SJSA1 (cell line): Measurements from ENCODE around the gene THBS4. TPM values are rescaled to one million over a fixed set of nuclear protein-coding genes. Genes with fewer than 3 reads are reported as not detected.

Source experiments
- DNase-seq, 2 experiments: peaks; one replicate each; pipeline ENCODE4 v3.0.0-alpha.2; 2015 to 2020; ENCODE audit warnings: low spot score in 2 of 2, low read depth in 1 of 2
- H3K27ac ChIP-seq: fragments of 250-450 bp; sonication (Bioruptor Pico); 2 replicates; pipeline ENCODE4 v1.5.1; 2020; ENCODE audit warnings: mild to moderate bottlenecking, moderate library complexity
- H3K27me3 ChIP-seq: fragments of 250-450 bp; sonication (Bioruptor Pico); replicated peaks from 2 replicates; pipeline ENCODE4 v1.5.1; 2020; ENCODE audit warnings: mild to moderate bottlenecking, moderate library complexity
- H3K36me3 ChIP-seq: fragments of 250-450 bp; sonication (Bioruptor Pico); 2 replicates; pipeline ENCODE4 v1.5.1; 2020; ENCODE audit warnings: mild to moderate bottlenecking
- H3K4me1 ChIP-seq: fragments of 250-450 bp; sonication (Bioruptor Pico); replicated peaks from 2 replicates; pipeline ENCODE4 v1.6.1; 2021; ENCODE audit warnings: mild to moderate bottlenecking
- H3K4me3 ChIP-seq: fragments of 250-450 bp; sonication (Bioruptor Pico); 2 replicates; pipeline ENCODE4 v1.5.1; 2020; ENCODE audit warnings: mild to moderate bottlenecking
- H3K9me3 ChIP-seq: fragments of 250-450 bp; sonication (Bioruptor Pico); replicated peaks from 2 replicates; pipeline ENCODE4 v1.5.1; 2020; ENCODE audit warnings: mild to moderate bottlenecking
- total RNA-seq: library from RNA; depleted of rRNA; stranded (reverse); fragments of >200 nt; shearing (Covaris generic); gene quantifications from 2 replicates; pipeline ENCODE4 v1.2.3, GENCODE V29; 2014

THBS4 gene
- total RNA-seq, 1 experiment from 2014 or later, result 0.42 TPM

DNA sequence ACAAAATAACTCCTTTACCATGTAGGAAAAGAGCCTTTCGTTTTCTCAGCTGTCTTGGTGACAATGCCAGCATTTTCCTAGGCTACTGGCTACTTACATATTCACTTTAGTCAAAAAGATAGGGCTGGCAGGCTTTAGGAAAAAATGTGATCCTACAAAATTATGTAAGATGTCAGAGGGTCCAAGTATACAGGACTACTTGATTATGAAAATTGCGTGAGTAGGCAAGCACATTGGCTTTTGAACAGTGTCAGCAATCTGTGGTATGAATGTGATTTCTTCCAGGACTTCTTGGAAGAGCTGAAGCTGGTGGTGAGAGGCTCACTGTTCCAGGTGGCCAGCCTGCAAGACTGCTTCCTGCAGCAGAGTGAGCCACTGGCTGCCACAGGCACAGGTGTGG, 22.8 kb downstream of the THBS4 start:
- H3K4me1 ChIP-seq, result no peaks in the 10 kb centered on the region
- no peak overlapping the region for H3K4me3 ChIP-seq
- H3K27me3 ChIP-seq, result no peaks in the 10 kb centered on the region; the same call in 1 of the 2 replicates
- H3K27ac ChIP-seq, result no peak overlapping the region
- no peak for DNase-seq
- H3K9me3 ChIP-seq, result no peaks in the 10 kb centered on the region
- no peaks in the 10 kb centered on the region for H3K36me3 ChIP-seq

DNA sequence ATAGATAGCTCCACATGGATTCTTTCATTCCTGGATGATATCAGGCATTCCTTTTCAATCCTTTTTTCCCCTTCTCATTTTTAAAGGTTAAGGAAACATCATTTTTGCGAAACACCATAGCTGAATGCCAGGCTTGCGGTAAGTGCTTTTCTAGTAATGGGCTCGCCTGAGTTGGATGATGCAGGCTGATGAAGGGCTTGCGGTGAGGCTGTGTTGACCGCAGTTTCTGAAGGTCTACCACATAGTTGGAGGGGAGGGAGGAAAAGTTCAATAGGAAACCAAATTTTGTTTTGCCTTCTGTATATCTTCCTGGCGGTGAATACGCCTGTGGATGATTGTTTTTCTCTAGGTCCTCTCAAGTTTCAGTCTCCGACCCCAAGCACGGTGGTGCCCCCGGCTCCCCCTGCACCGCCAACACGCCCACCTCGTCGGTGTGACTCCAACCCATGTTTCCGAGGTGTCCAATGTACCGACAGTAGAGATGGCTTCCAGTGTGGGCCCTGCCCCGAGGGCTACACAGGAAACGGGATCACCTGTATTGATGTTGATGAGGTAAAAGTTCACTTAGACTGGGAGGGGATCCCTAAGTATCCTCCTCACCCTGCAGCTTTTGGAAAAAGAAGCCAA, 24.3 kb downstream of the THBS4 start:
- H3K9me3 ChIP-seq, result no peaks in the 10 kb centered on the region
- no peaks in the 10 kb centered on the region for H3K36me3 ChIP-seq
- H3K27me3 ChIP-seq, result no peaks in the 10 kb centered on the region; the same call in 1 of the 2 replicates
- no peak overlapping the region for H3K27ac ChIP-seq
- no peak for DNase-seq
- no peaks in the 10 kb centered on the region for H3K4me1 ChIP-seq
- no peak overlapping the region for H3K4me3 ChIP-seq

DNA sequence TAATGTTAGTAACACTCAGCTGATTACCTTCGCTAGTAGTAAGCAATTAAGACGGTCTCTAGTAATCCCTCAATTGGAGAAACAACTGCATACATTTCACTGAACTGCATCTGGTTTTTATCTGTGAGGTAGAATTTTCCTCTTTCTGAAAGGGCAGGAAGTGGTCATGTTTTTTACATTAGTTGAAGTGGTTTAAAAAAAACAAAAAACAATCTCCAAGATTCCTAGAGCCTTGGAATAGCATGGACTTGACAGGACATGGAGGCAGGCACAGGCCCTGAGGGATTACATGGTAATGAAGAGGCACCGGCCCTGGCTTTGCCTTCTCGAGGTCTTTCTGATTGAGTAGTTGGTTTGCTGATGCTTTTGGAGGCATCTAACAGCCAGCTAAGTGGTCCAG, 25.8 kb downstream of the THBS4 start:
- DNase-seq, result no peak
- Histone ChIP-seq H3K27me3 (no peaks in the 10 kb centered on the region; the same call in 1 of the 2 replicates), H3K36me3 (no peaks in the 10 kb centered on the region), H3K27ac (no peak overlapping the region), H3K4me3 (no peak overlapping the region), H3K9me3 (no peaks in the 10 kb centered on the region), H3K4me1 (no peaks in the 10 kb centered on the region)

DNA sequence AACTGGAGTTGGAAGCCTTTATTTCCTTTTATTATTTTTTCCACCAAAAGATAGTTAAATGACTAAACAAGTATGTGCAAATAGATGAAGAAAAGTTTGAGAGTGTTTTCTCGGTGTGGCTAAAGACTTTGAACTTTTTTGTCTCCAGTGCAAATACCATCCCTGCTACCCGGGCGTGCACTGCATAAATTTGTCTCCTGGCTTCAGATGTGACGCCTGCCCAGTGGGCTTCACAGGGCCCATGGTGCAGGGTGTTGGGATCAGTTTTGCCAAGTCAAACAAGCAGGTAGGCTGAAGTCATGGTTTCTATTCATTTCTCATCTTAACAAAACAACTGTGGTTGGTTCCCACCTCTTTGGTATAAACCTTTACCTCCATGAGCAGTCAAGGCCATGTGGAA, 26.4 kb downstream of the THBS4 start:
- Histone ChIP-seq H3K27ac (no peak overlapping the region), H3K27me3 (no peaks in the 10 kb centered on the region; the same call in 1 of the 2 replicates), H3K4me1 (no peaks in the 10 kb centered on the region), H3K9me3 (no peaks in the 10 kb centered on the region), H3K4me3 (no peak overlapping the region), H3K36me3 (no peaks in the 10 kb centered on the region)
- no peak for DNase-seq

DNA sequence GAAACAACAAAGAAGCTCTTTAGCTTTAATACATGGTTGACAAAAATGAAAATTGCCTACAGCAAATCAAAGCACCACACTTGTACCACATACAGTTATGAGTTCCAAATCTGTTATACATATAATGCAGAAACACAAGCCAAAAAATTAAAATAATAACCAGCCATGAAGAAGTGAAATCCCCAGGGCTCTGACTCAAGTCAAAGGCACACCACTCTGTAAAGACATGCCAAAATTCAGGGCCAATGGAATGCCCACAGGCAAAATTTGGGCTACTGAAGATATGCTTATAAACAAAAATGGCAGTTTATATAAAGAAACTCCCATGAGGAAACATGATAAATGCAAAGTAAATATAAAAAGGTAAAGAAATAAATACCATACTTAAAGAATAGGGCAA, 29.0 kb downstream of the THBS4 start:
- Histone ChIP-seq H3K27ac (no peak overlapping the region), H3K4me3 (no peak overlapping the region), H3K36me3 (no peaks in the 10 kb centered on the region), H3K9me3 (no peaks in the 10 kb centered on the region), H3K4me1 (no peaks in the 10 kb centered on the region), H3K27me3 (no peaks in the 10 kb centered on the region)
- no peak for DNase-seq

DNA sequence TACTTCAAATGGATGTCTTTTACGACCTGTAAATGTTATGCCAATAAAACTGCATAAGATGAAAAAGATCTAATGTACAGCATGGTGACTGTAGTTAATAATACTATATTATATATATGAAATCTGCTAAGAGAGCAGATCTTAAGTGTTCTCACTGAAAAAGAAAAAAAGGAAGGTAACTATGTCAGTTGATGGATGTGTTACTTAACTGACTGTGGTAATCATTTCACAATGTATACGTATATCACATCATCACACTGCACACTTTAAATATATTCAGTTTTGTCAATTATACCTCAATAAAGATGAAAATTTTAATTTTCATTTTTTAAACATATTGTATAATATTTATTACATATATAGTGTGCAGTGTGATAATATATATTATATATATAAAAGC, 31.9 kb downstream of the THBS4 start:
- no peaks in the 10 kb centered on the region for H3K36me3 ChIP-seq
- H3K27ac ChIP-seq, result no peak overlapping the region
- H3K27me3 ChIP-seq, result no peaks in the 10 kb centered on the region; the same call in 1 of the 2 replicates
- no peaks in the 10 kb centered on the region for H3K9me3 ChIP-seq
- no peaks in the 10 kb centered on the region for H3K4me1 ChIP-seq
- no peak for DNase-seq
- no peak overlapping the region for H3K4me3 ChIP-seq

DNA sequence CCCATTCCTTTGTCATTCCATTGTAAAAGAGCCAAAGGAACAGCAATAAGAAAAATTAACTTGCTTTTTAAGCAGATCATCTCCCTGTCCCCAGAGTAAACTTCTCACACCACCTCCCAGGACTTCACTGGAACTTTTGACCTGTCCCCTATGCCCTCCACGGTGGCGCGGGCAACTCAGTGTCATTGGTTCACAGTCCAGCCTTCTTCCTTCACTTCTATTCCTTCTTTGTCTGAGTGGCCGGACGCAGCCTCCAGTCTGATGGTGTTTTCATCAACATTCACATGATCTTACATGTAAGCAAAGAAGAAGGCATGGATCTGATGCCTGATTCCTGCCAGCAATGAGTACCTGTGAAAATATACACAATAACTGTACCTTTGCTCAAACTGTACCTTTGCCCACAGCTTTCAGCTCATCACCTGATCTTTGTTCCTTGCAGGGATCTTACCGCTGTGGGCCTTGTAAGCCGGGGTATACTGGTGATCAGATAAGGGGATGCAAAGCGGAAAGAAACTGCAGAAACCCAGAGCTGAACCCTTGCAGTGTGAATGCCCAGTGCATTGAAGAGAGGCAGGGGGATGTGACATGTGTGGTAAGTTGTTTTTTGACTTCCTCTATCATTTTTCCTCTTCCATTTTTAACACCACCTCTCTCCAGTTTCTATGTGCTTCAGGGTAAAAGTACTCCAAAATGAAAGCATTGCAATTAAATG, 32.5 kb downstream of the THBS4 start:
- no peak overlapping the region for H3K27ac ChIP-seq
- no peak for DNase-seq
- H3K36me3 ChIP-seq, result no peaks in the 10 kb centered on the region
- H3K9me3 ChIP-seq, result no peaks in the 10 kb centered on the region
- H3K4me1 ChIP-seq, result no peaks in the 10 kb centered on the region
- no peak overlapping the region for H3K4me3 ChIP-seq
- no peaks in the 10 kb centered on the region; the same call in 1 of the 2 replicates for H3K27me3 ChIP-seq

DNA sequence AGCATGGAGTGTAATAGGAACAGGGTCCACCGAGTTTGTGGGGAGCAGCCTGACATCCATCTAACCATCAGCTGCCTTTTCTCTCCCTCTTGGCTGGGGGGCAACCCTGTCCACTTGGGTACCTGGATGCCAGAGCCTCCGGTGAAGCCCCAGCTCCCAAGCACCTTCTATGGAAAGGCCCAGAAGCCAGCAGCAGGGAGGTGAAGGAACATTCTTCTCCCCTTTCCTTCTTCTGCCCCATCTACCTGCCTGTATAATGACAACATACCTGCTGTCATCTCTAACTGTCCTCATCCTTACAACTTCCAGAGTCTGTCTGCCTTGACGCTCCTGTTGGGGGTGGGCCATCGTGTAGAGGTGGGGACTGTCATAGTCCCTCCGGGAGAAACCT, 33.1 kb downstream of the THBS4 start:
- no peak for DNase-seq
- H3K9me3 ChIP-seq, result no peaks in the 10 kb centered on the region
- no peaks in the 10 kb centered on the region for H3K4me1 ChIP-seq
- H3K27me3 ChIP-seq, result no peaks in the 10 kb centered on the region; the same call in 1 of the 2 replicates
- no peak overlapping the region for H3K4me3 ChIP-seq
- H3K36me3 ChIP-seq, result no peaks in the 10 kb centered on the region
- H3K27ac ChIP-seq, result no peak overlapping the region

DNA sequence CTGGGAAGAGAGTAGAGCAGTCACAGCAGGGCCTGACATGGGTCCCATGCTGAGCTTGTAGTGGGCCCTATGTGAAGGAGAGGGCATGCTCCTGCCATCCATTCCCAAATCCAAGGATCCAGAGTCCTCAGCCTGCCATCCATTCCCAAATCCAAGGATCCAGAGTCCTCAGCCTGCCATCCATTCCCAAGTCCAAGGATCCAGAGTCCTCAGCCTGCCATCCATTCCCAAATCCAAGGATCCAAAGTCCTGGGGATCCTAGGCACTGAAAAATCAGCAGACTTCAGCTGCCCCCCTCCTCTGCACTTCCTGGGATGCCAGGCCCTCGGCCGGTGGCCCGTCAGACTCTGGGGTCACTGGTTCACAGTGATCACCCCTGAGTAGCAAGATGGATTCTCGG, 33.6 kb downstream of the THBS4 start:
- H3K27me3 ChIP-seq, result no peaks in the 10 kb centered on the region; the same call in 1 of the 2 replicates
- H3K27ac ChIP-seq, result no peak overlapping the region
- DNase-seq, result no peak
- no peaks in the 10 kb centered on the region for H3K9me3 ChIP-seq
- H3K4me3 ChIP-seq, result no peak overlapping the region
- H3K4me1 ChIP-seq, result no peaks in the 10 kb centered on the region
- no peaks in the 10 kb centered on the region for H3K36me3 ChIP-seq

DNA sequence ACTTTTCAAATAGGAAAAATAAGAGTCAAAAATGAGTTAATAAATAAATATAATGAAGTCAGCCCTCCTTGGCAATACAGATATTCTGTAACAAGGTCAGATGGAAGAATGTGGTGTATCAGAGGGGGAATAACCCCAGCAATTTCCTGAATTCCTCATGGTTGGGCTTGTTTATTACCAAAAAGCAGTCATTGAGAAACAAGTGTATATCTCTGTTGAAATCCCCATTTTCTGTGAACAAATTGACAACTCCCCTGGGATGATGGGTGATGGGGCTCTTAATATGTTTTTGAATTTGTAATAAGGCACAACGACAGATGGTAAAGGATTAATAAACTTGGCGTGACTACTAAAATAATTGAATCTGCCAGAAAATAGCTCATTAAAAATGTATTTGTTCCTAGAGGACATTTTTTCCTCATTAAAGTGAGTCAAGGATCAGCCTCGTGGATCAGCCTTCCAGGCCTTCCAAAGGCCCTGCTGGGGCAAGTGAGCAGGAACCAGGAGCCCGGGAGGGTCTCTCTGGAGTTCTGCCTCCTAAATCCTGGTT, 34.2 kb downstream of the THBS4 start:
- no peaks in the 10 kb centered on the region; the same call in 1 of the 2 replicates for H3K27me3 ChIP-seq
- no peaks in the 10 kb centered on the region for H3K4me1 ChIP-seq
- H3K9me3 ChIP-seq, result no peaks in the 10 kb centered on the region
- no peak for DNase-seq
- no peak overlapping the region for H3K4me3 ChIP-seq
- H3K36me3 ChIP-seq, result no peaks in the 10 kb centered on the region
- no peak overlapping the region for H3K27ac ChIP-seq

DNA sequence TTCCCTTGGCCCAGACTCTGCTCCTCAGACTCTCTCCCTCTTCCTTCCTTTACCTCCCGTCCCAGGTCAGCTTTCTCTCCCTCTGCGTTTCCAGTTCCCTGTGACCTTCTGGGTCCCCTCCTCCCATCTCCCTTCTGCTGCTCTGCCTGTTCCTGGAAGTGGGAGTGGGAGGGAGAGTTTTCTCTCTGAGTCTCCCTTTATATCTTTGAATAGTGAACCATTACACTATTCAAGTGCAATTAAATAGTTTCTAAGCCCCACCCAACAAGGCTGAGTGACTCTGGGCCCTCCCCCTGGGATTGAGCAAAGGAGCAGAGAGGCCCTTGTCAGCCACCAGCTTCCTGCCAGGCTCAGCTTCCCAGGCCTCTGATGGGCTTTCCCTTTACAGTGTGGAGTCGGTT, 34.8 kb downstream of the THBS4 start:
- Histone ChIP-seq H3K4me3 (no peak overlapping the region), H3K9me3 (no peaks in the 10 kb centered on the region), H3K27ac (no peak overlapping the region), H3K36me3 (no peaks in the 10 kb centered on the region), H3K4me1 (no peaks in the 10 kb centered on the region), H3K27me3 (no peaks in the 10 kb centered on the region; the same call in 1 of the 2 replicates)
- DNase-seq, result no peak

DNA sequence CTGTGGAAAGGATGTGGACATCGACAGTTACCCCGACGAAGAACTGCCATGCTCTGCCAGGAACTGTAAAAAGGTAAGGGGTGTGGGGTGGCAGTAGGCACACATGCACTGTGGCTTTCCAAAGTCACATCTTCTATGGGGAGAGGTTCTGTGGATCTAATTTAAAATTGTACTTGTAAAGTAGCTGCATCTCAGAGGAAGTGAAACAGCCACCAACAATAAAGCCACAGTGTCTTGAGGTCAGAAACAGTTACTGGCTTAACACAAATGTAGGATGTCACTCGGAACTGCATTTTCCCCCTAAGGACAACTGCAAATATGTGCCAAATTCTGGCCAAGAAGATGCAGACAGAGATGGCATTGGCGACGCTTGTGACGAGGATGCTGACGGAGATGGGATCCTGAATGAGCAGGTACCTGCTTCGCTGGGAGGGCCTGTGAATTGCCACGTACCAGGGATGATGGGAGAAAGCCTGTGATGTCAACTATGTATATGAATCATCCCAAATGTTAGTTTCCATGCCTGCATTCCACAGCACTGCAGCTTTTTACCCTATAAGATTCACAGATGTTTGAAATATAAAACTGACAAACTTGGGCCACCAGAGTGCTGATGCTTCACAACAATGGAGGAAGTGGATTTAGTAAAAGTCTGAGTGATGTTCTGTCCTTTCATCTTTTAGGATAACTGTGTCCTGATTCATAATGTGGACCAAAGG, 35.3 kb downstream of the THBS4 start:
- Histone ChIP-seq H3K4me1 (no peaks in the 10 kb centered on the region), H3K9me3 (no peaks in the 10 kb centered on the region), H3K27me3 (no peaks in the 10 kb centered on the region; the same call in 1 of the 2 replicates), H3K4me3 (no peak overlapping the region), H3K27ac (no peak overlapping the region), H3K36me3 (no peaks in the 10 kb centered on the region)
- DNase-seq, result no peak

DNA sequence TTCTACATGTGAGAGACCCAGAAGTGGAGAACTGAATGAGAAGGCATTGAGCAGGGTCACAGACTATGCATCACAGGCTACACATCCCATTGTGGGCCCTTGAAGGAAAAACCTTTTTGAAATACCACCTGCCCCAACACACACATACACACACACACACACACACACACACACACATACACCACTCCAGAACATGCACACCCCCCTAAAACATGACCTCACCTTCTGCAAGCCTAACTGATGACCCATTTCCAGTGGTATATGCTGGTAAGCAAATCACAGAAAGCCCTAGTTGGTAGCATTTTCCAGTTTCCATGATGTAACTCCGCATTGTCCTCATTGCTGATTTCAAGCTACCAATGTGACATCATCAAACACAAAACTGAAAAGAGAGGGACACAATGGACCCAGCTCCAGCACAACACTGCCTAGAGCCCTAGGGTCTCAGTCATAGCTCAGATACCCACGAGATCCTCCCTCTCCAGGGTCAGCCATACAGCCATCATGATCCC, 36.4 kb downstream of the THBS4 start:
- Histone ChIP-seq H3K9me3 (no peaks in the 10 kb centered on the region), H3K36me3 (no peaks in the 10 kb centered on the region), H3K4me1 (no peaks in the 10 kb centered on the region), H3K27ac (no peak overlapping the region), H3K27me3 (no peaks in the 10 kb centered on the region; the same call in 1 of the 2 replicates), H3K4me3 (no peak overlapping the region)
- DNase-seq, result no peak
